Adrenal gland (tissue), 12 donors: ENCODE data around the gene SPRED2. TPM values are rescaled to one million over a fixed set of nuclear protein-coding genes. Genes with fewer than 3 reads are reported as not detected.

Experiments used
- DNase-seq, 7 donors: peaks; one replicate each; pipeline ENCODE4 v3.0.0-alpha.2; 2019 to 2020
- H3K27ac ChIP-seq, 5 donors: fragments of 200-600 bp; sonication (generic) in 4 of 5; 1 replicate in 3 of 5; 2 replicates in 2 of 5; pipeline versions ENCODE4 v1.5.1 to v1.8.0; 2016 to 2020; ENCODE audit warnings: mild to moderate bottlenecking in 1 of 5
- H3K27me3 ChIP-seq: fragments of 200-600 bp; 2 replicates; pipeline ENCODE4 v1.8.0; 2021
- H3K36me3 ChIP-seq, 2 donors: fragments of 200-600 bp; replicated peaks in 1 of 2; 1 replicate in 1 of 2; 2 replicates in 1 of 2; pipeline versions ENCODE4 v1.5.1 to v1.8.0; 2018 to 2022
- H3K4me1 ChIP-seq, 2 donors: fragments of 200-600 bp; replicated peaks in 1 of 2; 1 replicate in 1 of 2; 2 replicates in 1 of 2; pipeline versions ENCODE4 v1.5.1 to v1.8.0; 2018 to 2021
- H3K4me3 ChIP-seq, 4 donors: fragments of 200-600 bp; sonication (generic) in 3 of 4; one replicate each; pipeline ENCODE4 v1.5.1; 2016 to 2018
- H3K9me3 ChIP-seq, 3 donors: fragments of 200-600 bp; sonication (generic) in 1 of 3; replicated peaks in 1 of 3; 1 replicate in 2 of 3; 2 replicates in 1 of 3; pipeline versions ENCODE4 v1.5.1 to v1.8.0; 2016 to 2021
- POLR2A ChIP-seq, 2 donors: fragments of 450-650 bp; IDR thresholded peaks; one replicate each; pipeline ENCODE4 v1.6.1; 2017; ENCODE audit warnings: antibody characterized with exemption in 2 of 2, mild to moderate bottlenecking in 2 of 2, moderate library complexity in 1 of 2
- WGBS, 4 donors: extraction: QIAGEN DNeasy Blood & Tissue Kit in 2 of 4; methylation state at CpG; one replicate each; pipeline versions ENCODE4 v1.1.5 to v1.1.7; 2013 to 2017; 5-methylcytosine and 5-hydroxymethylcytosine counted together
- intact Hi-C, 2 donors: fragments of 100-400 bp; cut with DNase I; formaldehyde crosslinking; loops; one replicate each; pipeline versions ENCODE4 v1.14.1 to v1.15.0; 2022 to 2023
- polyA plus RNA-seq, 3 donors: library from polyadenylated mRNA; stranded (reverse); fragments of 200-250 nt in 2 of 3; fragments of 350-450 nt in 1 of 3; fragmentation: Illumina TruSeq in 1 of 3; extraction: RNeasy Lipid Tissue Mini Kit (QIAGEN cat#74804) in 1 of 3; gene quantifications; one replicate each; pipeline ENCODE4 v1.2.3, GENCODE V29; 2013 to 2014
- total RNA-seq, 9 donors: library from RNA; depleted of rRNA in 4 of 9; stranded (reverse); fragments of >200 nt in 4 of 9; fragments of 120-200 nt in 1 of 9; fragmentation: NEBNext Ultra II Directional in 1 of 9; extraction: Animal tissue kit (Norgen Biotek cat#: 25700) in 1 of 9; gene quantifications; one replicate each; pipeline versions ENCODE4 v1.1.0 to v1.2.4, GENCODE V29; 2013 to 2023
- TF ChIP-seq, protein P1 (sequence below), 6 experiments: fragments of 450-650 bp in 4 of 6; fragments of 200-600 bp in 2 of 6; sonication (generic) in 1 of 6; IDR thresholded peaks; 1 replicate in 5 of 6; 2 replicates in 1 of 6; pipeline versions ENCODE4 v1.5.1 to v1.8.0; 2016 to 2021; ENCODE audit warnings: antibody characterized with exemption in 6 of 6, mild to moderate bottlenecking in 2 of 6, moderate library complexity in 1 of 6
- donor health status: healthy with polysubstance abuse.
- donor health status: Bipolar disorder and iron deficiency.
- donor health status: DM: yes; HTN: yes; CAD: no.
- donor health status: DM: no; HTN: no; CAD: no.
- donor health status: DM: no; HTN: no; CAD: no.
- donor health status: DM: yes; HTN: yes; CAD: no.

Gene SPRED2
- total and polyA plus RNA-seq, 12 donors: 5.2 to 28.4 (median 16.0) TPM

DNA sequence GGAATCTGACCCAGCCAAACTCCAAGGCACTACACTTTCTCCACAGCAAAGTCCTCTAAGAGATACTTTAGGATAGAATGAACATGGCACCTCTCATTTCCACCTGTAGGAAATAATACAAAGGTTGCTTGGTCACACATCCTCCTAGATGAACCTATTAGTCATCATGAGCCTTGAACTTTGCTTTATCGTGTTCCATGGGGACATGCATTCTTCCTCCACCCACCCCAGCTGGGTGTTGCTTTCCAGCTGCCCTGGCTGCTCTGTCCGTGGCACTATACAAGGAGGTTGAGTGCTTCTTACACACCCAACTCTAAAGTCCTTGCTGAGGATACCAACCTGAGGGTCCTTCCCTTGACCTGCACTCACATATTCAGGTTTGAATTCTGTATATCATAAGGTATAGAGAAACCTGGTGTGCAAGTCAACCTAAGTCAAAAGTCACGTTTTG lies 52.7 kb downstream of the SPRED2 start:
- TF ChIP-seq POLR2A (IDR thresholded peaks at IDR 0.05): no peak
- TF ChIP-seq, protein P1, sequence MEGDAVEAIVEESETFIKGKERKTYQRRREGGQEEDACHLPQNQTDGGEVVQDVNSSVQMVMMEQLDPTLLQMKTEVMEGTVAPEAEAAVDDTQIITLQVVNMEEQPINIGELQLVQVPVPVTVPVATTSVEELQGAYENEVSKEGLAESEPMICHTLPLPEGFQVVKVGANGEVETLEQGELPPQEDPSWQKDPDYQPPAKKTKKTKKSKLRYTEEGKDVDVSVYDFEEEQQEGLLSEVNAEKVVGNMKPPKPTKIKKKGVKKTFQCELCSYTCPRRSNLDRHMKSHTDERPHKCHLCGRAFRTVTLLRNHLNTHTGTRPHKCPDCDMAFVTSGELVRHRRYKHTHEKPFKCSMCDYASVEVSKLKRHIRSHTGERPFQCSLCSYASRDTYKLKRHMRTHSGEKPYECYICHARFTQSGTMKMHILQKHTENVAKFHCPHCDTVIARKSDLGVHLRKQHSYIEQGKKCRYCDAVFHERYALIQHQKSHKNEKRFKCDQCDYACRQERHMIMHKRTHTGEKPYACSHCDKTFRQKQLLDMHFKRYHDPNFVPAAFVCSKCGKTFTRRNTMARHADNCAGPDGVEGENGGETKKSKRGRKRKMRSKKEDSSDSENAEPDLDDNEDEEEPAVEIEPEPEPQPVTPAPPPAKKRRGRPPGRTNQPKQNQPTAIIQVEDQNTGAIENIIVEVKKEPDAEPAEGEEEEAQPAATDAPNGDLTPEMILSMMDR (IDR thresholded peaks at IDR 0.05): no peak
- intact Hi-C loops: no loop called here
- whole genome bisulfite sequencing, 4 donors: 55 to 67% (median 60%) methylated on average over 3 of the region's 3 CpGs
- H3K27me3 ChIP-seq: no peaks in the 10 kb centered on the region
- no peaks in the 10 kb centered on the region for H3K36me3 ChIP-seq
- H3K27ac ChIP-seq: no peak overlapping the region
- H3K4me3 ChIP-seq: no peak overlapping the region
- no peak for DNase-seq
- peaks cover 23 to 52% of the 10 kb centered on the region in 2 donors for H3K4me1 ChIP-seq
- no peaks in the 10 kb centered on the region for H3K9me3 ChIP-seq

DNA sequence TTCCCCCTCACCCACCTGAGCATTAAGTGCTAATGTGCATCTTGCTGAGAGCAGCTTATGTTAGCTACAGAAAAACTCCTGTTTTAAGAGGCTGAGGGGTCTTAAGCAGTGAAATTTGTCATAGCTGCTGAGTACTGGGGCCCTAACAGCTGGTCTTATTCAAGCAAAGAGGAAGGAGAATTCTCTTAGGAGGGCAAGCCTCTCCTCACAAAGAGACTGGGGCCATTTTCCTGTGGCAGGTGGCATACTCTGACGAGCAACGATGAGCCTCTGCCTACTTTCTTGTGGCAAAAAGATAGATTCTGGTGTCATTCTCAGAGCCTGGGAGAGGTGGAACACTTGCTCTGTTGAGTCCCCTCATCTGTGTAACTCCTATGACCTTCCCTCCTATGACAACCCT lies 53.2 kb downstream of the SPRED2 start:
- WGBS, 4 donors: 82 to 100% (median 96%) methylated on average over 2 of the region's 2 CpGs
- intact Hi-C loops: no loop called here

DNA sequence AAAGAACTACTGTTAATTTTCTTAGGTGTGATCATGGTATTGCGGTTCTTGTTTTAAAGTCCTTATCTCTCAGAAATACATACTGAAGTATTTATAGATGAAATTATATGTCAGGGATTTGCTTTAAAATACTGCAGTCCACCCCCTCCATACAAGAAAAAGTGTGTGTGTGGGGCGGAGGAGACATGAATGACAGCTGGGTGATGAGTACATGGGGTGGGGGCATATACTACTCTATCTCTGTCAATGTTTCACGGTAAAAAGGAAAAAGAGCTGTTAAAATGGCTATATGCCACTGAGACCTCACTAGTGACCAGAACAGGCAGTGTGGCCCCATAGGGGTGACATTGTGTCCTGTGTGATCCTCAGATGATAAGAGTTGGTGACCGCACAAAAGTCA lies 54.1 kb downstream of the SPRED2 start:
- Histone ChIP-seq H3K27me3 (no peaks in the 10 kb centered on the region), H3K4me1 (peaks cover 10 to 37% of the 10 kb centered on the region in 2 donors), H3K36me3 (no peaks in the 10 kb centered on the region), H3K27ac (no peak overlapping the region), H3K4me3 (no peak overlapping the region), H3K9me3 (no peaks in the 10 kb centered on the region)
- intact Hi-C loops: no loop called here
- TF ChIP-seq, protein P1 (IDR thresholded peaks at IDR 0.05): no peak
- TF ChIP-seq POLR2A (IDR thresholded peaks at IDR 0.05): no peak
- DNase-seq: no peak
- WGBS, 4 donors: 88 to 95% (median 94%) methylated on average over 4 of the region's 4 CpGs

More for the DNA sequence above, 53.2 kb downstream of the SPRED2 start:
- no peak for DNase-seq
- no peak overlapping the region for H3K4me3 ChIP-seq
- H3K4me1 ChIP-seq: peaks cover 20 to 47% of the 10 kb centered on the region in 2 donors
- no peaks in the 10 kb centered on the region for H3K36me3 ChIP-seq
- H3K27me3 ChIP-seq: no peaks in the 10 kb centered on the region
- H3K9me3 ChIP-seq: no peaks in the 10 kb centered on the region
- H3K27ac ChIP-seq: no peak overlapping the region
- TF ChIP-seq, protein P1 (IDR thresholded peaks at IDR 0.05): no peak
- no peak for TF ChIP-seq POLR2A (IDR thresholded peaks at IDR 0.05)

DNA sequence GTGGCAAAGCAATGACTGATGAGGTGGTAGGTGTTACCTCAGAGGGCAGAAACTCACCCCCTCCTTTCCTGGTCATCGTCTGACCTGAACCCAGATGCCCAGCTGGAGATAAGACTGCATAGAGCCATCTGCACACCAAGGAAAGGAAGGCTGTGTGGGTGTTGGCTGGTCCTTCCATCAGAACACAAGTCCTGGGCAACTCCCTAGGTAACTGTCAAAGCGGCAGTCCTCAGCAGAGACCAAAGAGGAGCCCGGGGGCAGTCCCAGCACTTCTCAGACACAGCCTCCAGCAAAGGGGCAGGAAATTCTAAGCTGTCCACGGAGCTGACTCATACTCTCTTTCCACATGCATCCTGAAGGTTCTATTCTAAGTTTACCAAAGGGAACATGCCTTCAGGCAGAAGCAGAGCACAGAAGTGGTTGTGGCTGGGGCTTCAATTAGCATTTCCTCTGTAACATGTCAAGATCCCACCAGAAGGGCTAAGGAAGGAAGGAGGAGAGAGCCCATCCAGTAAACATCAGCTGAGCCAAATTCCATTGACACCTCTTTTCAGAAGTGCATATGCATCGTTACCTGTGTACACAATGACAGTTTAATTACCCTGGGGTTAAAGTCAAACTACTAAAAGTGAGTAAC lies 54.7 kb downstream of the SPRED2 start:
- Histone ChIP-seq H3K27ac (peak overlapping the region in 1 of 5 donors; percentile 13), H3K36me3 (no peaks in the 10 kb centered on the region), H3K4me1 (peaks cover 5 to 31% of the 10 kb centered on the region in 2 donors), H3K9me3 (no peaks in the 10 kb centered on the region), H3K4me3 (no peak overlapping the region), H3K27me3 (no peaks in the 10 kb centered on the region)
- peak in 5 of 7 donors; percentile 29 to 62 (median 33) for DNase-seq
- TF ChIP-seq, protein P1 (IDR thresholded peaks at IDR 0.05): no peak
- TF ChIP-seq POLR2A (IDR thresholded peaks at IDR 0.05): no peak
- intact Hi-C loops: no loop called here
- 47 to 67% (median 53%) methylated on average over 4 to 5 of the region's 5 CpGs for WGBS, 4 donors
